Measurements from ENCODE around the gene MRRF.
"Not testable (repeated sequence)": the region's sequence is repeated elsewhere in the genome, so short reads cannot be mapped to it uniquely, and the experiment has no call there.

The MRRF gene

GRCh38 chr9:122277285-122277897 lies 12.7 kb downstream of the MRRF start:
- no peak for DNase-seq (ENCODE audit: low read depth)

DNA sequence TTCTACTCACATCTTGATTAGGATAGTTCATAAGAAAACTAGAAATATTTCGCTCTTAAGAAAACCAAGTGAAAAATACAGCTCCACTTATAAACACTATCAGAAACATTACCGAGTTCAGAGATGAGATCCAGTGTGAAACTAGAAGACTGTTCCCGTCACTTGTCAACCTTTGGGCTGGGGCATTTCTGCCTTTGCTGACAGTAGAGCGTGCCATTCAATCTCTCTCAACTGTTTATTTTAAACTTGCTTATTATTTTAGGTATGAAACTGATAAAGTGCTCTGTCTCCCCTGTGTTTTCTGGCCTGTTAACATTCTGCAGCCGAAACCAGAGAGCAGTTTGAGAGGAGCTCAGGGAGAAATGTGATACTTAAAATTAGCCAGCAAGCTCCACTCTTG lies 16.7 kb downstream of the MRRF start:
- no peak for DNase-seq (ENCODE audit: low read depth)

DNA sequence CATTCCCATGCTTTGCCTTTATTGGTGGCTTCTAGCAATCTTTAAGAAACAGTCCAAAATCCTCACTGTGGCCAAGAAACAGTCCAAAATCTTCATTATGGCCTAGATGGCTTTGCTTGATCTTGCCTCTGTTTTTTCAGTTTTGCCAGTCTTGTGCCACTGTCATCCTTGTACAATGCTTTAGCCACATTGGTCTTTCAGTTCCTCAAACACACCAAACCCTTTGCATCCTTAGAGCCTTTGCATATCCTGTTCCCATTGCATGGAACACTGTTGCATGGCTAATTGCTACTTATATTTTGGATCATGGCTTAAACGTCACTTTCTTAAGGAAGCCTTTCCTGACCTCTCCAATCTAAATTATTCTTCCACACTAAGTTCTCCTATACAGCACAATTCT lies 22.1 kb downstream of the MRRF start:
- no peak for DNase-seq (ENCODE audit: low read depth)

DNA sequence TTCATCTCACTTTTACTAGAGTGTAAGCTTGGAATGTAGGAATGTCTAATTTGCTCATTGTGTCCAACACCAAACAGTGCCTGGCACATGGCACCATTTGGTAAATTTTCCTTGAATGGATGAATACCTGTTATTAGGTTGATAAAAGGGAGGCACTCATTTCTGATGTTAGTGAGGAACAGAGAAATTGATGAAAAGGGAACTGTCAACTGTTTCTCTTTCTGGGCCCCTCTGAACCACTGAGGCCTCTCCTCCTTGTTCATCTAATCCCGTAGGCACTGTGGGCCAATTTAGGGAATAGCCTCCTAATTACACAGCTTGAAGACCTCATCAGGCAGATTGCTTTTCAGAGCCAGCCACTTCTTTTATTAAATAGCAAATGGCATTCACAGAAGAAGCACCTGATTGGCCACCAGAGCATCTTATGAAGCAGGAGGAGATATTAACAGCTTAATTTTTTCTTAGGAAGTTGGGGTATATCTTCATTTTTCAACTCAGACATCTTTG lies 22.6 kb downstream of the MRRF start:
- no peak for DNase-seq (ENCODE audit: low read depth)

DNA sequence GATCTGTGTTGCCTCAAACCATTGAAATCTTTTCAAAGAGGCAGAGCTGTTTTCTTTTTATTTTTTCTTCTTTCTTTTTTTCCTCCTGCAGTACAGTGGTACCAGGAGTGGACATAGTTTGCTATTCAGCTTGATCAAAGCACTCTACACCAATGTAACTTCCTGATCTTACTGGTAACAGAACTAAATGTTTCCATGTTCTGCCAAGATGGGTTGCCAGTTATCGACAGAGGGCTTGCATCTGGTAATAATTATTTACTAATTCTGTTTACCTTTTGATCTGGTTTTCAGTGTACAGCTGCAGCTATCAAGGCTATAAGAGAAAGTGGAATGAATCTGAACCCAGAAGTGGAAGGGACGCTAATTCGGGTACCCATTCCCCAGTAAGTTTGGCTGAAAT lies 26.8 kb downstream of the MRRF start:
- no peak for DNase-seq (ENCODE audit: low read depth)

DNA sequence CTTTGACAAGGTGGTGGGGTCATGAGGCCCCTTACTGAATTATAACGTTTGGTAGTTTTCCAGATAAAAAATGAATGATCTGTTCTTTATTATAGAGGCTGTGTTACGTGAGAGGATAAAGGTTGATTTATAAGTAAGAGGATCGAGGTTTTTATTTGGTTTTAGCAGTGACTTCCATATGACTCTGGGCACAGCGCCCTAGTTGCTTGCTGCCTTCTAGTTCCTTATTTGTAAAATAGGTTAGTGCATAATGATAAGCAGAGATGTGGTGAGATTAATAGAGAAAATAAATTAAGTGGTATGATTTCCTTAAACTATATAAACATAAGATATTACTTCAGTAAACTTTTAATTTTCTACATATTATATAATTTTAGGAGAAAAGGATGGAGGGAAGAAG lies 29.8 kb downstream of the MRRF start:
- no peak for DNase-seq (ENCODE audit: low read depth)

GRCh38 chr9:122297512-122297911 lies 32.8 kb downstream of the MRRF start:
- no peak for DNase-seq (ENCODE audit: low read depth)

GRCh38 chr9:122302237-122303093 lies 37.8 kb downstream of the MRRF start:
- DNase-seq (ENCODE audit: low read depth): no peak

- DNase-seq (ENCODE audit: low read depth): no peak
Measured at GRCh38 chr9:122307061-122307460, 42.4 kb downstream of the MRRF start.

DNA sequence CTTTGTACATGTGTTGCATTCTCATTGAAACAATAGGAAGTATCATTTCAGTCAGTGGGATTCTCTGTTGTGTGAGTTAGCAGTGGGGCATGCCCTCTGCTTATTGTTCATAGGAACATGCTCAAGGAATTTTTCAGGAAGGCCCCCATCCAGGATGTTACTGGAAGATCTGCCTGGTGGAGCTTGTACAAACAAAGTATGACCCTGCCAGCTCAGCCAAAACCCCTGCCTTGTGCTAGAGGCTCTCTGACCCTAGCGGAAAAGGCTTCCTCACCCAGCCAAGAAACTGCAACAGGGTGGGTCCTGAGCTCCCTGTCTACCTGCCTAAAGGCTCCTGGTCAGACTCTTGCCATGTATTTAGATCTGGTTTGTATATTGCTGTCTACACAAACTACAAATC lies 43.2 kb downstream of the MRRF start:
- DNase-seq (ENCODE audit: low read depth): no peak

DNA sequence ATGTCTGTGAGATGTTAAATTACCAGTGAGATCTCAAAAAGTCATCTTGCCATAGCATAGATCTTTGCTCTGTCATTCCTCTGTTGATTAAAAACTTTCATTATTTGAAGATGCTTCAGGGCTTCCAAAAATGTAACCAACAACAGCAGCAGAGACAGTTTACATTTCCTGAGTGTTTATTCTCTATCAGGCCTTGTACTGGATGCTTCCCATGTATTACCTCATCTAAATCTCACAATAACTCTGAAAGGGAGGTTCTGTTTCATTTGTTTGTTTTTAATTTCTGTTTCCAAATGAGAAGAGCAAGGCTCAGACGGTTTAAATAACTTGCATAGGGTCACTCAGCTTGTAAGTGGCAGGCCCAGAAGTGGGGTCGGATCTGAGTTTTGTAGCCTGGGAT lies 45.2 kb downstream of the MRRF start:
- DNase-seq (ENCODE audit: low read depth): no peak

DNA sequence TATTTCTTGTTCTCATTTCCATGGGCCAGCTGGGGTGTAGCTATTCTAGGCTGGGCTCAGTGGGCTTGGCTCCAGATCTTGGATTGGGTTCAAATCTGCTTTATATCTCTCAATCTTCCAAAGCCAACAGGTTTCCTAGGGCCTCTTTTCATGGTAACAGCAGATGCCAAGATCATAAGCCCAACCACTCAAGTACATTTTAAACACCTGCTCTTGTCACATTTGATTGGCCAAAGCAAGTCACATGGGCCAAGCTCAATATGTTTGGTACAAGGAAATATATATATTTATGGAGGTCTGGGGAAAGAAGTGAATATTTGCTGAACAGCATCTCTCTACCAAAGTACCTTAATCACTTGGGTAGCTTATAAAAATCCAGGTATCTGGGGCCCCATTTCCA lies 49.5 kb downstream of the MRRF start:
- DNase-seq (ENCODE audit: low read depth): no peak

DNA sequence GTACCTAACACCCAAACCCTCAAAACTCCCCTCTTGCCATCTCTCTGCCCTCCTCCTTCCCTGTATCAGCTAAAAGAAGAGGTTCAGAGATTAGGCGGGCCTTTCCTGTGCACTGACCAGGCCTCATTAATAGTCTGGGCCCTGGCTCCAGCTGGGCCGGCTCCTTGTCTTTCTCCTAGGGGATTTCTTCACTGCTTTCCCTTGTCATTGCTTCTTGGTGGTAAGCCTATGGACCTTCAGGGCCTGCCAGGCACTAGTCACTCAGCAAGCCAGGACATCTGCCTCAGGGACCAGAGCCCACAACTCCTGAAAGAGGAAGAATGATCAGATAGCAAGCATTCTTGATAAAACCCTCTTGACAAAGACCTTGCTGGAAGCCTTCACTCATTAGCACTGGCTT lies 50.9 kb downstream of the MRRF start:
- no peak for DNase-seq (ENCODE audit: low read depth)

DNA sequence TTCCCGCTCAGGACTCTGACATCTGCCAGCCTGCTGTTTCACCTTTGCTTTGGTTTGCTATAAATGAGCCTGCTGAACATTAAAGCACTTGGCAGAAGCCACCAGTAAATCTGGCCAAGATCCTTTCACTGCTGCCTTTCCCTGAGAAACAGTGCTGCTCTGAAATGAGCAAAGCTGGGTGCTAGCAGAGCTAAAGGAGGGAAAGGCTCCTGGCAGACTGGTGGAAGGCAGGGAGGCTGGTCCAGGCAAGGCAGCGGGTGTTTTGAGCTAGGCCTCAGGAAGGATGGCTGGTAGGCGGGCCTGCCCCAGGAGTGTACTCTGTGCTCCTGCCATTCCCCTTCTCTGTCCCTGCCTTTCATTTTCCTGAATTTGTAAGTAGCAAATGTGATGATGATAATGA lies 53.6 kb downstream of the MRRF start:
- no peak for DNase-seq (ENCODE audit: low read depth)

DNA sequence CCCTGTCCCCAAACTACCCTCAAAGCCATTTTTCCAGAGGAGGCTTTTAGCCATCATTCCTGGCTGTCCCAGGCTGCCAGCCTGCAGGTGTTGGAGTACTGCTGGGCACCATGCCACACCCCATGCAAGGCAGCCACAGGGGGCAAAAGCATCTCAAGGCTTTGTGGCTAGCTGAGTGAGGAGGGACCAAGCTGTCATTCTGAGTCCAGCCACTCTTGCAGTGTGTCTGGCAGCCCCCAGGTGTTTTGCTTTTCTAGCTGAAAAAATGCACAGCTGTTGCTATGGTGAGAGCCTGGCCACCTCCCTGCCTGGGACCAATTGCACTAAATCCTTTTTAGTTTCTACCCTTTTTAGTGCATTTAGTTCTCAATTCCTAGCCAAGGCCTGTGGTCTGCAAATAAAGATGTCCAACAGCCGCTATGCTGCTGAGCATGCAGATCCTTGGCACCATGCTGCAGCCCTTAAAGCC lies 55.8 kb downstream of the MRRF start:
- DNase-seq (ENCODE audit: low read depth): no peak

GRCh38 chr9:122322553-122322952 lies 57.9 kb downstream of the MRRF start:
- no peak for DNase-seq (ENCODE audit: low read depth)

GRCh38 chr9:122324665-122325064 lies 60.0 kb downstream of the MRRF start:
- DNase-seq (ENCODE audit: low read depth): not testable (repeated sequence)

DNA sequence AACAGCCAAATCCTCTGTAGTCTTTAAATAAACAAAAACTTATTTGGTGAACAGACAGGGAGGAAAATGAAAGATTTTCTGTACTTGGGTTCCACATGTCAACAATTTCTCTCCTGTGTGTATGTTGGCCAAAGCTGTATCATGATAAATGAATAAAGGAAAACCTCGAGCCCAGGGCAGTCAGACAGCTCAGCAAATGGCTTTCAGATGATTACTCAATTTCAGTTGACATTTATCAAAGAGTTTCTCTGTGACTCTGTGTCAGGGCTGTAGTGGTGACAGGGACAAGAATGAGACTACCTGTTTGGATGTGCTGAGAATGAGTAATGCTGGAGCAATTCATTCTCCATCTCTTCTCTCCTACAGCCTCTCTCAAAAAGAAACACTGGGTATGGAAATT lies 60.4 kb downstream of the MRRF start:
- DNase-seq (ENCODE audit: low read depth): peak; percentile 70

GRCh38 chr9:122327175-122327574 lies 62.5 kb downstream of the MRRF start:
- no peak for DNase-seq (ENCODE audit: low read depth)

- DNase-seq (ENCODE audit: low read depth): no peak
Measured at GRCh38 chr9:122329597-122329996, 64.9 kb downstream of the MRRF start.

DNA sequence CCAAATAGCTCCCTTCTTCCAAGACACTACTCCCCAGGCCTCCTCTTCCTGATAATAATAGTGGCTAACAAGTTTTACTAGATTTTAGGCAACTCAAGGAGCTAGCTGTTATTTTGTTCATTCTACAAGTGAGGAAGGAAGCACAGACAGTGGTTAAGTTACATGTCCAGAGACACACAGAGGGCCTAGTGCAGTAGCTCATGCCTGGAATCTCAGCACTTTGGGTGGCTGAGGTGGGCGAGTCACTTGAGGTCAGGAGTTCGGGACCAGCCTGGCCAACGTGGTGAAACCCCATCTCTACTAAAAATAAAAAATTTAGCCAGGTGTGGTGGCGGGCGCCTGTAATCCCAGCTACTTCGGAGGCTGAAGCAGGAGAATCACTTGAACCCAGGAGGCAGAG lies 65.8 kb downstream of the MRRF start:
- not testable (repeated sequence) for DNase-seq (ENCODE audit: low read depth)

DNA sequence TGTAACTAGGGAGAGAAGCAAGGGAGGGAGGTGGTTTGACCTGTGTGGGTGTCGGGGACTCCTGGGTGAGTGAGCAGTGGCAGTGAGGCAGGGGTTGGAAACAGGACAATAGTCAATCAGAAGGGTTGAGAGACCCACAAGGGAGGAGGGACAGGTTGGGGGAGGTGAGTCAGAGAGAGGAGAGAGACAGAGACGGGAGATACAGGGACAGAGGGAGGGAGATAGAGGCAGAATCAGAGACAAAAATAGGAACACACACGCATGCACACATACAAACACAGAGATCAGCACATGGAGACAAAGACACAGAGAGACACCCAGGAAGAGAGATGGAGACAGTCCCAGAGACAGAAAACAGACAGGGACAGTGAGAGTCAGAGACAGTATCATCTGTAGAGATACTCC lies 66.8 kb downstream of the MRRF start:
- DNase-seq (ENCODE audit: low read depth): no peak

DNA sequence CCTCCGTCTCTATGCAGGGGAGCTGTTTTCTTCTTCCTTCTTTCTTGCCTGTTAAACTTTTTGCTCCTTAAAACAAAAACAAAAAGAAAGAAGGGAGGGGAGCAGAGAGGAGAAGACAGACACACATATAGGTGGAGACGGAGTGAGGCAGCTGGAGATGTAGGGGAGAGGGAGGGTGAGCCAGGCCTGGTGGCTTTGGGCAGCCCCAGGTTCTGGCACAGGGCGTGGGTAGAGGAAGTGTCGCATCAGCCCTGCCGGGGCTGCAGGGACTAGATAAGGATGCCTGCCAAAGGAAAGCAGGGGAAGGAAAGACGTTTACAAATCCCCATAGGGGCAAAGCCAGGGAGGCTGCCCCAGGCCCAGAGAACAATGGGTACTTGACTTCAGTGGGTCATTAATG lies 67.4 kb downstream of the MRRF start:
- no peak for DNase-seq (ENCODE audit: low read depth)

DNA sequence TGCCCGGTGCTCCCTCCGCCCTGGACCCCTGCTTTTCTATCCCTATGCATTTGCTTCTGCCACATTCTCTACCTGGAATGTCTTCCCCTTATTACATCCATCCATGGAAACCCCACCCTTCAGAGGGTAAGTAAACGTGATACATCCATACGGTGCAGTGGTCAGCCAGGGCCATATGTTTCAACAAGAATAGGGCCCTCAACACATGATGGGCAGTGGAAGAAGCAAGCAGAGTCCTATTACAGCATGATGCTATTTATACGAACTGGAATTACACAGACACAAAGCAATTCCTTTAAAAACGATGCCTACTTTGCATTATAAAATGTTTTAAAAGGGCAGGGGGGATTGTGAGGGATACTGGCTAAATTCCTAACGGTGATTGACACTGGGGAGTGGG lies 68.0 kb downstream of the MRRF start:
- no peak for DNase-seq (ENCODE audit: low read depth)
